HG03039 (cell line): ENCODE measurements around the gene STRIP2.
A peak's percentile ranks its signal among the peaks of the same experiment; 100 is the strongest.
"Not testable (repeated sequence)": the region's sequence is repeated elsewhere in the genome, so short reads cannot be mapped to it uniquely, and the experiment has no call there.

ENCODE experiments used
- ATAC-seq: cut with Tn5 transposase; IDR thresholded peaks from one replicate; pipeline ENCODE4 v1.9.1; 2021; ENCODE audit warnings: mild to moderate bottlenecking, moderate library complexity; ENCODE audit not compliant: unreplicated experiment

Gene STRIP2, protein sequence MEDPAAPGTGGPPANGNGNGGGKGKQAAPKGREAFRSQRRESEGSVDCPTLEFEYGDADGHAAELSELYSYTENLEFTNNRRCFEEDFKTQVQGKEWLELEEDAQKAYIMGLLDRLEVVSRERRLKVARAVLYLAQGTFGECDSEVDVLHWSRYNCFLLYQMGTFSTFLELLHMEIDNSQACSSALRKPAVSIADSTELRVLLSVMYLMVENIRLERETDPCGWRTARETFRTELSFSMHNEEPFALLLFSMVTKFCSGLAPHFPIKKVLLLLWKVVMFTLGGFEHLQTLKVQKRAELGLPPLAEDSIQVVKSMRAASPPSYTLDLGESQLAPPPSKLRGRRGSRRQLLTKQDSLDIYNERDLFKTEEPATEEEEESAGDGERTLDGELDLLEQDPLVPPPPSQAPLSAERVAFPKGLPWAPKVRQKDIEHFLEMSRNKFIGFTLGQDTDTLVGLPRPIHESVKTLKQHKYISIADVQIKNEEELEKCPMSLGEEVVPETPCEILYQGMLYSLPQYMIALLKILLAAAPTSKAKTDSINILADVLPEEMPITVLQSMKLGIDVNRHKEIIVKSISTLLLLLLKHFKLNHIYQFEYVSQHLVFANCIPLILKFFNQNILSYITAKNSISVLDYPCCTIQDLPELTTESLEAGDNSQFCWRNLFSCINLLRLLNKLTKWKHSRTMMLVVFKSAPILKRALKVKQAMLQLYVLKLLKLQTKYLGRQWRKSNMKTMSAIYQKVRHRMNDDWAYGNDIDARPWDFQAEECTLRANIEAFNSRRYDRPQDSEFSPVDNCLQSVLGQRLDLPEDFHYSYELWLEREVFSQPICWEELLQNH

DNA sequence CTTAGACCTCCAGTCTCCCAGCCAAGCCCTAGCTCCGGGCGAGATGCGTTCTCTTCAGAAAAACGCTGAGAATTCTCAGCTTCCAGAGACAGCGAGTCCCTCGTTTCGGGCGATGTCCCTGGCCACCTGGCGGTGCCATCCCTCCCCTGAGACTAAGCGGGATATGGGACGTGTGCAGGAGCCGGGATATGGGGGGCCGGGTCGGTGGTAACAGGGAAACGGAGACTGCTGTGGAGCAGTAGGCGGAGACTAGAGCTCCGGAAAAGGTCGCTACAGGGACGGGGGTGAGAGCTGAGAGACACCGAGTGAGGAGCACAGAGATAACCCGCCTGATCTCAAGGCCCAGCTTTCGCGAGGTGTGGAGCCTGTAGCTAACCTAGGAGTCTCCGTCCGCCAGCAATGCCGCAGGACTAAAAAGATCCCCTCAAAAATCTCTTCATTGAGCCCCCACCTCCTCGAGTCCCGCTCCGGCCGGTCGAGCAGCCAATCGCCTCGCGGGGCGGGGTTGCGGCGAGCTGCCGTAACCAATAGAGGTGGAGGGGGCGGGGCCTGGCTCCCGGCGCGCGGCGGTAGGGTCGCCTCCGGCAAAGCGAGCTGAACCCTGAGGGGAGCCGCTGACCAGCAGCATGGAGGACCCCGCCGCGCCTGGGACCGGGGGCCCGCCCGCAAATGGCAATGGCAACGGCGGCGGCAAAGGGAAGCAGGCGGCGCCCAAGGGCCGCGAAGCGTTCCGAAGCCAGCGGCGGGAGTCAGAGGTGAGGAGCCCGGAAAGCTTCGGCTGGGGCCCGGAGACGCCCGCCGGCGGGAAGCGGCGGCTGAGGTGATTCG, at the start of gene STRIP2:
Gene STRIP2 (plus strand): TSS at position 586 of the 828 bp plus-strand sequence. CDS start 41 bp downstream, at position 627.
- ATAC-seq, result peak; percentile 89

DNA sequence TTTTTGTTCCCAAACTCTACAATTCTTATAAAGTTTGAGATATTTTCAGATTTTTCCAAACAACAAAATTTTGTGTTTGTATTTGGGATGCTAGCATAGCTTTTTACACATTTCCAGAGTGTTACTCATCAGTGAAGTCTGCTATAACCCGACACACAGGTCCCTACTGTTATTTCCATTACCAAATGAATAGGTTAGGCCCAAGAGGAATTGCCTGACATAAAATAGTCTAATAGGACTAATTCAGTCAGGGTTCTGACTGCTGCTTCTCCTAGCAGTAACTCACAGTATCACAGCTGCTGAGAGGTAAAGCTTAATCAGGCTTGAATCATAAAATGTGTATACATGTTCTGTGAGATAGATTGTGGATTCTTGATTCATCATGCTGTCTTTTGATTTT, 49.1 kb upstream of the STRIP2 start:
- no peak for ATAC-seq

DNA sequence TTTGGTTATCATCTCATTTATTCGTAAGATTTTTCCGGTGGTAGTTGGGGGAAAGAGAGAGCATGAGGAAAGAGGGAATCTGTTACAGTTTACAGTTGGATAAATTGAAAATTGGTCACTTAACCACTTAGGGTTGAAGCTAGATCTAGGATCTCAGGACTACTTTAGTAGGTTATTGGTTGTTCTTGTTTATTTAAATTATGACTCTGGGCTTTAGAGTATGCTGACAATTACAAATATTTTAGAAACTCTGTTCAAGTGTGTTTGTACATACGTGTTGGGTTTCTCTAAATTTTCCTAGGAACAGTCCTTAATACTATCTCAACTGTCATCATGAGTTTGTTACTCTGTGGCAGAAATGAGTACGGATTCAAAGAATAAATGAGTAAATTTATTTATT, 48.6 kb upstream of the STRIP2 start:
- no peak for ATAC-seq

DNA sequence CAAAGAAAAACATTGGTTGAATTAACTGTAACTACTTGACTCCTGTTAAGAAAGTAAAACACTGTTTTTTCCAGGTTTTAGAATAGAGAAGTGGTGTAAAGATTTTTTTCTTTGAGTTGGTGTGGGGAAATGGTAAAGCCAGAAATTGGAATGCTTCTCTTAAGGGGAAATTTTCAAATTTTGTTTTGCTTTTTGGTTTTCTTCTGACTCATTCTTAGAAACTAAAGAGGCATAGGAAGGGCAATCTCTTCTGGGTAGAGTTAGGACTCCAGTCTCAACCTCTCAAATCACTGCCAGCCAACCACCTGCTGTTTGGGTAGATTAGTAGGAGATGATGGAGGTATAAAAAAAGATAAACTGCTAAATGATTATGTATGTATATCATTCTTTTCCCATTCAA, 47.7 kb upstream of the STRIP2 start:
- ATAC-seq, result no peak

DNA sequence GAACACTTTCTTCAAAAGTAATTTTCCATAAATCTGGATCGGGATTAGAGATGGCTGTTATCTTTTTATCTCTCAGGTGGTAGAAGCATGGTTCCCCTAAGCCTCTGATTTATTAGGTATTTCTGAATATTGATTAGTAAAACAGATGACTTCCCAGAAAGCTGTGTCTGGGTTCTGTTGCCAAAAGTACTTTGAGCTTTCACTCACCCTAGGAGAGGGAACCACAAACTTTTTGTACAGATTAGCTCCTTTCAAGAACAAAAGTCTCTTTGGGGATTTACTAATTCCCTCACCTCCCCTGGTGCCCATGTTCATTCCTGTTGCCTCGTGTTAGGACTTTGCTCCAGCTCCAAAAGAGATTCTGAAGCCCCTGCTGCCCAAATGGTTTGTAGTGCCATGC, 46.7 kb upstream of the STRIP2 start:
- ATAC-seq, result no peak

DNA sequence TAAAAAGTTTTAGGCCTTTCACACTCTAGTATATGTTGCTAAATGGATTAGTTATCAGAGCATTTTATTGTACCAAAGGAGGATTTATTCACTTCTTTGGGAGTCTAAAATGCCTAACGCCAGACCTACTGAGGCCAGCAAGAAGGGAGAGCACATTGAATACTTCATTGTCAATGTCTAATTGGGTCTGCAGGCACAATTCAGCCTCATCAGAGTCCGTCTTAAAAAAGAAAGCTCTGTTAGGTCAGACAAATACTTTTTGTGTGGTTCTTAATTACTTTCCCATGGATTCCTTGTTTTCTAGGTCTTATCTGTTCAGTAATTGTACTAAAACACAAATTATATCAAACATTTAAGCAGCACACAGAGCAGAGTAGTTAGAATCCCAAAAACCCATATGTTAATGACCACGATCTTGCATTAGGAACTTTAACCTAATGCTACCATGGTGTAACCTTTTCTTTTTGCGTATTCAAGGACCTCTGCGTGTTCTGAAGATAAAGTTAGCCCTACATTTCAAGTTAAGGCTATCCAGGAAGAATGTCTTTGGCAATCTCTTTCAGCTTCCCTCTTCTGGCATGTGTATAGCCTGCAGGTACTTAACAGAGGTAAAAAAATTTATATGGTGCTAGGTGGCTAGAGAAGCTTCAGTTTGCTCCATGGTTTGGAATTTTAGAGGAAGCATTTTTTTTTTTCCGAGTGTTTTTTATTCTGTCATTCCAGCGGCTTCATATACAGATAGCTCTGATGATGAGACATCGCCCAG, 45.7 kb upstream of the STRIP2 start:
- ATAC-seq, result no peak

DNA sequence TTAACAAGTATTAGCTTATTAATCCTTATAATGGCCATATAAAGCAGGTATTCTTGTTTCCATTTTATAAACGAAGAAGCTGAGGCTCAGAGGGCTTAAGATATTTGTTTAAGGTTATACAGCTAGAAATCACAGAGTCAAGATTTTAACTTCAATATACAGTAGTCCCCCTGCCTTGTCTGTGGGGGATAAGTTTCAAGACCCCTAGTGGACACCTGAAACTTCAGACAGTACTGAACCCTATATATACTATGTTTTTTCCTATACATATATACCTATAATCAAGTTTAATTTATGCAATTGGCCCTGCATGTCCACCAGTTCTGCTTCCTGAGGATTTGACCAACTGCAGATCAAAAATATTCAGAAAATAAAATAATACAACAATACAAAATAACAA, 44.4 kb upstream of the STRIP2 start:
- ATAC-seq, result no peak

DNA sequence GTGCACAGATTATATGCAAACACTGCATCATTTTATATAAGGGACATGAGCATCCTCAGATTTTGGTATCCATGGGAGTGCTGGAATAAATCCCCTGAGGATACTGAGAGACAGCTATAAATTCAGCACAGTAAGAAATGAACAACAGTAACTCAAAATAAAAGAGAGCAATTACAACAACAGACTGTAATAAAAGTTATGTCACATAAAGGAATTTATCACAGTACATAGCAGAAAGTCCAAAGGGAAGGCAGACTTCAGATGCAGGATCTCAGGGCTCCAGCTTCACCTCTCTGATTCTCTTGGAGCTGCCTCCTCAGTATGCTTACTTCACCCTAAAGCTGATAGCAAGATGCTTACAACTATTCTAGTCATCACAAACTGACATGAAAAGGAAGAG, 43.9 kb upstream of the STRIP2 start:
- no peak for ATAC-seq

DNA sequence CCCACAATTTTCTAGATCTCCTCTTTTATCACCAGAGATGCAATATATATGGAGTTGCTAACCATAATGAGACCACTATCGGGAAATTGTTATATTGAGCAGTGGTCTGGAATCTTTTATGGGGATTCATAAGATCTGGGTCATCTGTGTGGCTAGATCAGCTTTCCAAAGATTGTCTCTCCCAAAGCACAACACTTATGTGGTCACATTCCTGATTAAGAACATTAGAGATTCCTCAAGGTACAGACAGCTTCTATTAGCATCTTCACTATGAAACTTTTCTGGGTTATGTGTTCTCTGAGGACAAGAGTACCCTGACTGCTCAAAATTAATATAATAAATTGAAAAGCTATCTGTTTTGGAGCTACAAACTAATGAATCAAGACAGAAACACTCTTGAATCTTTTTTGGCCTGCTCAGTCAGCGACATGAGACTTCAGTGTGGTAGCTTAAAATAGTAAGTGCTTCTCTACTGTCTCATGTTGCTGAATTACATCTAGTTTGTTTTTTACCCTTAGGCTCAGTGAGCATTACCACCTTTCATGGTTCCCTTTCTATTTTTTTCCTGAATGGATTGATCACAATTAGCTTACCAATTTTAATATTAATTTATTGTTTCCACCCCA, 42.6 kb upstream of the STRIP2 start:
- ATAC-seq, result no peak

DNA sequence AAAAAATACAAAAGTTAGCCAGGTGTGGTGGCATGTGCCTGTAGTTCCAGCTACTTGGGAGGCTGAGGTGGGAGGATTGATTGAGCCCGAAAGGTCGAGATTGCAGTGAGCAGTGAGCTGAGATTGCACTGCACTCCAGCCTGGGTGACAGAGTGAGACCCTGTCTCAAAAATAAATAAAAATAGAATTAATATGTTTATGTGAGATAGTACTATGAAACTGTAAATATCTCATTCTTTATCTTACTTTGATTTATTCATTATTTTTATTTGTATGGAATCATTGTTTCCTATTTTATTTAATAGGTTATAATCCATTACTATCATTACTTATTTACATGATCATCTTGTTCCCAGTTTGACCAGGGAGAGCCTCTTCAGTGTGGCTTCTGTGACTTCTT, 41.0 kb upstream of the STRIP2 start:
- ATAC-seq, result no peak

DNA sequence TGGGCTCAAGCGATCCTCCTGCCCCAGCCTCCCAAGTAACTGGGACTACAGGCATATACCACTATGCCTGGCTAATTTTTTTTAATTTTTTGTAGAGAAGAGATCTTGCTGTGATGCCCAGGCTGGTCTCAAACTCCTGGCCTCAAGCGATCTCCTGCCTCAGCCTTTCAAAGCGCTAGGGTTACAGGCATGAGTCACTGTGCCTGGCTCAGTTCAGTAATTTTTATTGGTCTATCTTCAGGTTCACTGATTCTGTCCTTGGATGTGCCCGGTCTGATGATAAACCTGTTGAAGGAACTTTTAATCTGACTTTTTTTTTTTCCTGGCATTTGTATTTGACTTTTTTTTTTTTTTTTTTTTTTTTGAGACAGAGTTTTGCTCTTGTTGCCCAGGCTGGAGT, 40.1 kb upstream of the STRIP2 start:
- no peak for ATAC-seq

DNA sequence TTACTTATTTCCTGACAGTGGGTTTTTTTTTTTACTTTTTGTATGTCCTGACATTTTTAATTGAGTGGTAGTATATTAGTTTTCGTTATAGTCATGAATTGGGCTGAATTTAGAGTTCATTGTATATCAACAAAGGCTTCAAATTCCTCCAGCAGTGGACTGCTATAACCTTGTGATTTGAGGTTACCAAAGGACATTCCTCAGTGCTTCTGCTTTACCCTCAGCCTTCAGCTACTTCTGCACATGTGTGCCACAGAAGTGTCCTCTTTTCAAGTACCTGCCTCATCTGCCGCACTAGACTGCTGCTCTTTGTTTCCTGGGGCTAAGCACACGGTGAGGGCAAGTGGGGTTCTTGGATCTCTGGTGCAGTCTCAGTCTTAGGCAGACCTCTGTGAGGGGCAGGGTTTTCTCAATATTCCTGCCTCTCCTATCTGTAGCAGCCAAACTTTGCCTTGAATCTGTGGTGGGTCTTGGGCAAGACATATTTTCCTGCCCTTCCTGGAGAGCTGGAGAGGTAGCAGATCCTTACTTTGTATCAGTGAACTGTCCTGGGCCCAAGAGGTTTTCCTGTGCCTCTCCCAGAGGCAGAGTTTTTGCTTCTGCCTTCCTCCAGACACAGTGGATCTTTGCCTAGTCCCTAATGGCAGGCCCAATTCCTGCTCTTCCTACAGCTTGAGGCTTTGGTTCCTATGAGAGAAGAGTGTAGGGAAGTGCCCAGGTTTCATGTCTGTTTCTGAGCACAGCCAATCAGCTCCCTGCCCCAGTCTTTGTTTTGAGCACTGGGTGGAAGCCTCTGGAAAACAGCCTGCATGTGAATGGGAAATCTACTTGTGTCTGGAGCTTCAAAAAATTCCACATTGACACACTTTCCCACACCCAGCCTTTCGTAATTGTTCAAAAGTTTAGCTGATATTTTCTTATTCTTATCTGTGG, 39.0 kb upstream of the STRIP2 start:
- no peak for ATAC-seq

DNA sequence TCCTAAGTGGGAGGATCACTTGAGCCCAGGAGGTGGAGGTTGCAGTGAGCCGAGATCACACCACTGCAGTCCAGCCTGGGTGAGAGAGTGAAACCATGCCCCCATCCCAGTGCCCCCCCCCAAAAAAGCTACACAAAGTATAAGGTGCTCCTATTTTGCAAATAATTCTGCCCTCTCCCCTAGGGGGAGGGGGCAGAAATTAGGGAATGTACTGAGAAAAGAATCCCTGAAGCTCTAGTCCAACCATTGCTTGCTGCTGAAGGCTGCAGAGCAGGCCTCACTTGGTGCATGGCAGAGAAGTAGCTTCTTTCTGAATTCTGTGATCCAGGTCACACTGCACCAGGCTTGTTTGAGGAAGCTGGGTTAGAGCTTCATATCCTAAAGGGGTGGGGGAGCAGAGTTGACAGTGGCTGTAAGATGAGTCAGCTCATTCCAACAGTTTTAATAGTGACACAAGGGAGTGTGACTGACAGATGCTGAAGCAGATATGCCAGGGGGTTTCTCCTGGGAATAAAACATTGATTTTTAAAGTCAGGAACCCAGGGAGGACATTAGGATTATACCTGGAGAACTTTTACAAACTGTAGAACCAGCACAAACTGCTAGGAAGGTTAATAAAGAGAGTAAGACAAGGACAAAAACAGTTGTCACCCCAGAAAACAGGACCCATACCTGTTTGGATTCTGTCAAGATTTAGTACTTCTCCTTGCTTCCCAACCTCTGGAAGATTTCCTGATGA, 32.8 kb upstream of the STRIP2 start:
- no peak for ATAC-seq

DNA sequence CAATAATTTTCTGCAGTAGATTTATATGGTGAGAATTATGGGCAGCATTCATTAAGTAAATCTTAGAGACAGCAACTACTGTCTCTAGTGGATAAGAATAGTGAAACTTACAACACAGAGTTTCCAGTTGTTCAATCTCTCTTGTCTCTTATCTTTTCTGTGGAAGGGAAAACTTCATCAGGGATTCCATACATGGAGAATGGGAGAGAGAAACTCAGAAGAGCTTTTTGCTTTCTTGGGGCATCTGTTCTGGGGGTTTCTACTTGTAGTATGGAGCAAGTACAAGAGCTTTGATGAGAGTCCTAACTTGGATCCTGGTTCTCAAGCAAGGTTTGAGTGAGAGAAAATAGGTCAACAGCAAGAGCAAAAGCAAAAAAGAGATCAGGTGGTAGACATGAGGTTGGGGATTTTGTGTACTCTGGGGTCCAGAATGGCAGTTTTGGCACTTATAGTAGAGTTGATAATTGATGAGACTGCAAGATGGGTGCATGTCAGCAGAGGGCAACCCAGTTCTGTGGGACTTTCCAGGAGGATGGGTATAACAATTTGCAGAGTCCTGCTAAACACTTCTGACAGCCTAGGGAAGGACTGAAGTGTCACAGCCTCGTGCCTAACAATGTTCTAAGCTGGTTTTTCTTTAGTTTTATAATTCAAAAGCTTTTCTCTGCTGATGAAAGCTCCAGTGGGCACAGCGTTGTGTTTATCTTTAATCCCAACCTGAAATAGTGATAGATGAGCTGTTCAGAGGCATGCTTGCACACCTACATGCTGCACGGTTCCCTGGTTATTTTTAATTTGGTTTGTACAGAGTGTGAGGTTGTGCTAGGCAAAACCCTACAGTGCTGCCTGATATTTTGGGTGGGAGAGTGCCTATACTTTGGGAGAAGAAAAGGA, 32.0 kb upstream of the STRIP2 start:
- no peak for ATAC-seq

DNA sequence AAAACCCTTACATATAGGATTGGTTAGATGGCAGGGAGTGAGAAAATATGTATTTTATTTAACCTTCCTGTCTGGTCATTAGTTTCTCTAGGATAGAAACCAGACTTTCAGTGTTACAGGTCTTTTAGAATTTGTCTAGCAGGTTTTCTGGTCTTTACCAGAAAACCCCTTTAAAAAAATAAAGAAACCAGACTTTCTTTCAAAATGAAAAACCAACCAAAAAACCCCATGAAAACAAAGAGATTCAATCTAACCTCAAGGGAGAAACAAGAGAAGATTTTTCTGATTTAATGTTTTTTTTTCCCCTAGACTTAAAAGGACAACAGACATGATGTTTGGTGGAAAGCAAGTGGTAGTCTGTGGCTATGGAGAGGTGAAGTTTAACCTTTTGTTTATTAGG, 28.7 kb upstream of the STRIP2 start:
- ATAC-seq, result no peak

DNA sequence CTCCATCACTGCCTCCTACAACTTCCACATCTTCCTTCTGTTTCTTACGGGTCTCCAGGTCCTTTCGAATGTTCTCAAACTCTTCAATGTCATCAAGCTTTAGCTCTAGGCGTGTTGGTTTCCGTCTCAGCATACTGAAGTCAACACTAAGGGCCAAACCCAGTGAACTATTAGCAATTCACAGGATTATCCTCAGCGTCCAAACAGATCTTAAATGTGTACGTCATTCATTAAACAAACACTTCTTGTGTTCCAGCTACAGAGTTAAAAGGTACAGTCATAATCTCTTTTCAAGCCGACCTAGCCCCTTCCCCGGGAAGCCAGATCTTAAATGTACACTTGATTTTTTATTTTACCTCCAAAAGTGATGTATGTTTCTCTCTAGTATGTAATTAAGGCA, 24.0 kb upstream of the STRIP2 start:
- ATAC-seq, result not testable (repeated sequence)

DNA sequence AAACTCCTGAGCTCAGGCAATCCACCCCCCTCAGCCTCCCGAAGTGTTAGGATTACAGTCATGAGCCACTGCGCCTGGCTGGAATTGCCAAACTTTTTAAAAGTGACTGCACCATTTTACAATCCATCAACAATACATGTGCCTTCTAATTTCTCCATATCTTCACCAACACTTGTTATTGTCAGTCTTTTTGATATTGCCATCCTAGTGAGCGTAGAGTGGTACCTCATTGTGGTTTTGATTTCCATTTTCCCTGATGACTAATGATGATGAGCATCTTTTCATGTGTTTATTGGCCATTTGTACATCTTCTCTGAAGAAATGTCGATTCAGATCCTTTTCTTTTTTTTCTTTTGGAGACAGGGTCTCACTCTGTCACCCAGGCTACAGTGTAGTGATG, 21.7 kb upstream of the STRIP2 start:
- no peak for ATAC-seq
